Thoracic aorta (tissue), 2 donors: ENCODE measurements around the gene LCT. TPM values are rescaled to one million over a fixed set of nuclear protein-coding genes. Genes with fewer than 3 reads are reported as not detected.

Experiments
- ATAC-seq: fragments of 150-250 bp; one replicate; pipeline ENCODE4 v1.8.0; 2017; ENCODE audit warnings: low read depth; ENCODE audit not compliant: insufficient number of reproducible peaks, low FRiP score
- DNase-seq: peaks from one replicate; pipeline ENCODE4 v3.0.0-alpha.2; 2020; ENCODE audit warnings: low spot score
- H3K27ac ChIP-seq, 2 donors: fragments of 200-600 bp; sonication (generic); 1 replicate in 1 of 2; 2 replicates in 1 of 2; pipeline ENCODE4 v1.5.1; 2016; ENCODE audit warnings: mild to moderate bottlenecking in 2 of 2, moderate library complexity in 2 of 2
- H3K27me3 ChIP-seq: fragments of 200-600 bp; sonication (generic); replicated peaks from 2 replicates; pipeline ENCODE4 v1.6.0; 2016; ENCODE audit warnings: mild to moderate bottlenecking; ENCODE audit not compliant: insufficient read depth
- H3K36me3 ChIP-seq: fragments of 200-600 bp; sonication (generic); one replicate; pipeline ENCODE4 v1.5.1; 2016
- H3K4me1 ChIP-seq, 2 donors: fragments of 200-600 bp; sonication (generic); 1 replicate in 1 of 2; 2 replicates in 1 of 2; pipeline versions ENCODE4 v1.5.1 to v1.6.0; 2016; ENCODE audit warnings: low read depth in 2 of 2, mild to moderate bottlenecking in 1 of 2; ENCODE audit not compliant: control insufficient read depth in 1 of 2
- H3K4me3 ChIP-seq: fragments of 200-600 bp; sonication (generic); 2 replicates; pipeline ENCODE4 v1.5.1; 2016; ENCODE audit warnings: mild to moderate bottlenecking
- H3K9me3 ChIP-seq: fragments of 200-600 bp; sonication (generic); 2 replicates; pipeline ENCODE4 v1.5.1; 2016
- total RNA-seq, 2 donors: library from RNA; depleted of rRNA; stranded (reverse); fragments of >200 nt; gene quantifications; one replicate each; pipeline versions ENCODE4 v1.1.0 to v1.2.3, GENCODE V29; 2016
- TF ChIP-seq, protein P1 (sequence below): fragments of 200-600 bp; sonication (generic); IDR thresholded peaks from one replicate; pipeline ENCODE4 v1.5.1; 2019; ENCODE audit warnings: antibody characterized with exemption

LCT gene
- total RNA-seq, 2 donors from 2014 or later, result 0.28 TPM; not detected in 1

- no peak for ATAC-seq
- no peaks in the 10 kb centered on the region for H3K36me3 ChIP-seq
Measured at GRCh38 chr2:135875491-135876065, 38.6 kb upstream of the LCT start.

GRCh38 chr2:135874777-135875365 is 37.9 kb upstream of the LCT start:
- Histone ChIP-seq H3K36me3 (peaks cover 3% of the 10 kb centered on the region), H3K4me1 (peaks cover 0 to 12% of the 10 kb centered on the region in 2 donors), H3K4me3 (peak overlapping the region; percentile 85), H3K27me3 (no peaks in the 10 kb centered on the region), H3K9me3 (no peaks in the 10 kb centered on the region), H3K27ac (no peak overlapping the region)
- no peak for DNase-seq
- TF ChIP-seq, protein P1, sequence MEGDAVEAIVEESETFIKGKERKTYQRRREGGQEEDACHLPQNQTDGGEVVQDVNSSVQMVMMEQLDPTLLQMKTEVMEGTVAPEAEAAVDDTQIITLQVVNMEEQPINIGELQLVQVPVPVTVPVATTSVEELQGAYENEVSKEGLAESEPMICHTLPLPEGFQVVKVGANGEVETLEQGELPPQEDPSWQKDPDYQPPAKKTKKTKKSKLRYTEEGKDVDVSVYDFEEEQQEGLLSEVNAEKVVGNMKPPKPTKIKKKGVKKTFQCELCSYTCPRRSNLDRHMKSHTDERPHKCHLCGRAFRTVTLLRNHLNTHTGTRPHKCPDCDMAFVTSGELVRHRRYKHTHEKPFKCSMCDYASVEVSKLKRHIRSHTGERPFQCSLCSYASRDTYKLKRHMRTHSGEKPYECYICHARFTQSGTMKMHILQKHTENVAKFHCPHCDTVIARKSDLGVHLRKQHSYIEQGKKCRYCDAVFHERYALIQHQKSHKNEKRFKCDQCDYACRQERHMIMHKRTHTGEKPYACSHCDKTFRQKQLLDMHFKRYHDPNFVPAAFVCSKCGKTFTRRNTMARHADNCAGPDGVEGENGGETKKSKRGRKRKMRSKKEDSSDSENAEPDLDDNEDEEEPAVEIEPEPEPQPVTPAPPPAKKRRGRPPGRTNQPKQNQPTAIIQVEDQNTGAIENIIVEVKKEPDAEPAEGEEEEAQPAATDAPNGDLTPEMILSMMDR, result no peak
- ATAC-seq, result no peak

More at GRCh38 chr2:135875491-135876065, 38.6 kb upstream of the LCT start:
- no peaks in the 10 kb centered on the region for H3K27me3 ChIP-seq
- H3K27ac ChIP-seq, result peak overlapping the region; percentile 74 to 88
- peak overlapping the region; percentile 85 for H3K4me3 ChIP-seq
- DNase-seq, result no peak
- peaks cover 0 to 12% of the 10 kb centered on the region in 2 donors for H3K4me1 ChIP-seq
- TF ChIP-seq, protein P1, result no peak
- no peaks in the 10 kb centered on the region for H3K9me3 ChIP-seq

DNA sequence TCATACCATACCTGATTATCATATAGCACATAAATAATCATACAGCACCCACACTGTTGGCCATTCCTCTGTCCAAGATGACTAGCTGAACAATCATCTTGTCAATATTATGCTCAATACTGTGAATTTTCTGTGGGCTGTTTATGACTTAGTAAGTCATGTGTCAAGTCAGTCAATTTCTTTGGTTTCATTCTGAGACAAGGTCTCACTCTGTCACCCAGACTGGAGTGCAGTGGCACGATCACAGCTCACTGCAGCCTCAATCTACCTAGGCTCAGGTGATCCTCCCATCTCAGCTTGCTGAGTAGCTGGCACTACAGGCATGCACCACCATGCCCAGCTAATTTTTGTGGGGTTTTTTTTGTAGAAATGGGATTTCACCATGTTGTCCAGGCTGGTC is 33.6 kb upstream of the LCT start:
- Histone ChIP-seq H3K36me3 (peaks cover 18% of the 10 kb centered on the region), H3K4me1 (peaks cover 0 to 12% of the 10 kb centered on the region in 2 donors)
- DNase-seq, result no peak

GRCh38 chr2:135863233-135863632 is 26.2 kb upstream of the LCT start:
- no peaks in the 10 kb centered on the region for H3K9me3 ChIP-seq
- peaks cover 0 to 7% of the 10 kb centered on the region in 2 donors for H3K4me1 ChIP-seq
- peak overlapping the region in 1 of 2 donors; percentile 20 for H3K27ac ChIP-seq
- no peak overlapping the region for H3K4me3 ChIP-seq
- peaks cover 34% of the 10 kb centered on the region for H3K36me3 ChIP-seq
- H3K27me3 ChIP-seq, result no peaks in the 10 kb centered on the region
- ATAC-seq, result no peak
- TF ChIP-seq, protein P1, result no peak
- no peak for DNase-seq

More for the DNA sequence above, 33.6 kb upstream of the LCT start:
- Histone ChIP-seq H3K27me3 (no peaks in the 10 kb centered on the region), H3K27ac (no peak overlapping the region), H3K9me3 (no peaks in the 10 kb centered on the region), H3K4me3 (no peak overlapping the region)
- ATAC-seq, result no peak
- TF ChIP-seq, protein P1, result no peak

DNA sequence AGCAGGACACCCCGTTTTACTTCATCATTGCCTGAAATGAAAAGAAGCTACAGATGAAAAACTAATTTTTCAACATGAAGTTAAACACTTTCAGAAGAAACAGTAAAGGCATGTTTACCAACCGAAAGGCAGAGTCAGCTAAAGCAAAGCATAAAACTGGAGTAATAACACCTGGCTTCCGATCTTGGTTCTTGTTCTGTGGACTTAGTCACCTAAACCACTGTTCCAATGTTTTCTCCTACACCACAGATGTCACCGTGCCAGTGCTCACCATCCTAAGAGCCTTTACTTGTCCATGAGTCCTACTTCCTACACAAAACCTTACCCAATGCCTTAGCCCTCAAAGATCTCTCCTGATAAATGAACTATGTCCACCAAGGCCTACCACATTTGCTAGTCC is 25.7 kb upstream of the LCT start:
- no peaks in the 10 kb centered on the region for H3K9me3 ChIP-seq
- no peaks in the 10 kb centered on the region for H3K27me3 ChIP-seq
- ATAC-seq, result no peak
- no peak overlapping the region for H3K4me3 ChIP-seq
- H3K4me1 ChIP-seq, result peaks cover 0 to 7% of the 10 kb centered on the region in 2 donors
- TF ChIP-seq, protein P1, result no peak
- no peak overlapping the region for H3K27ac ChIP-seq
- DNase-seq, result no peak
- H3K36me3 ChIP-seq, result peaks cover 39% of the 10 kb centered on the region
